Pulmonary artery endothelial cell (primary cell): ENCODE measurements around the gene ECEL1. TPM values are rescaled to one million over a fixed set of nuclear protein-coding genes. Genes with fewer than 3 reads are reported as not detected.
"Not testable (repeated sequence)": the region's sequence is repeated elsewhere in the genome, so short reads cannot be mapped to it uniquely, and the experiment has no call there.

Experiments
- DNase-seq: peaks from one replicate; pipeline ENCODE4 v3.0.0-alpha.2; 2011; ENCODE audit warnings: low read depth, low spot score
- total RNA-seq: library from RNA; depleted of rRNA; stranded (reverse); fragments of >200 nt; gene quantifications from 2 replicates; pipeline ENCODE4 v1.2.3, GENCODE V29; 2014

The ECEL1 gene, protein sequence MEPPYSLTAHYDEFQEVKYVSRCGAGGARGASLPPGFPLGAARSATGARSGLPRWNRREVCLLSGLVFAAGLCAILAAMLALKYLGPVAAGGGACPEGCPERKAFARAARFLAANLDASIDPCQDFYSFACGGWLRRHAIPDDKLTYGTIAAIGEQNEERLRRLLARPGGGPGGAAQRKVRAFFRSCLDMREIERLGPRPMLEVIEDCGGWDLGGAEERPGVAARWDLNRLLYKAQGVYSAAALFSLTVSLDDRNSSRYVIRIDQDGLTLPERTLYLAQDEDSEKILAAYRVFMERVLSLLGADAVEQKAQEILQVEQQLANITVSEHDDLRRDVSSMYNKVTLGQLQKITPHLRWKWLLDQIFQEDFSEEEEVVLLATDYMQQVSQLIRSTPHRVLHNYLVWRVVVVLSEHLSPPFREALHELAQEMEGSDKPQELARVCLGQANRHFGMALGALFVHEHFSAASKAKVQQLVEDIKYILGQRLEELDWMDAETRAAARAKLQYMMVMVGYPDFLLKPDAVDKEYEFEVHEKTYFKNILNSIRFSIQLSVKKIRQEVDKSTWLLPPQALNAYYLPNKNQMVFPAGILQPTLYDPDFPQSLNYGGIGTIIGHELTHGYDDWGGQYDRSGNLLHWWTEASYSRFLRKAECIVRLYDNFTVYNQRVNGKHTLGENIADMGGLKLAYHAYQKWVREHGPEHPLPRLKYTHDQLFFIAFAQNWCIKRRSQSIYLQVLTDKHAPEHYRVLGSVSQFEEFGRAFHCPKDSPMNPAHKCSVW
- total RNA-seq, result not detected in 2 replicates

DNA sequence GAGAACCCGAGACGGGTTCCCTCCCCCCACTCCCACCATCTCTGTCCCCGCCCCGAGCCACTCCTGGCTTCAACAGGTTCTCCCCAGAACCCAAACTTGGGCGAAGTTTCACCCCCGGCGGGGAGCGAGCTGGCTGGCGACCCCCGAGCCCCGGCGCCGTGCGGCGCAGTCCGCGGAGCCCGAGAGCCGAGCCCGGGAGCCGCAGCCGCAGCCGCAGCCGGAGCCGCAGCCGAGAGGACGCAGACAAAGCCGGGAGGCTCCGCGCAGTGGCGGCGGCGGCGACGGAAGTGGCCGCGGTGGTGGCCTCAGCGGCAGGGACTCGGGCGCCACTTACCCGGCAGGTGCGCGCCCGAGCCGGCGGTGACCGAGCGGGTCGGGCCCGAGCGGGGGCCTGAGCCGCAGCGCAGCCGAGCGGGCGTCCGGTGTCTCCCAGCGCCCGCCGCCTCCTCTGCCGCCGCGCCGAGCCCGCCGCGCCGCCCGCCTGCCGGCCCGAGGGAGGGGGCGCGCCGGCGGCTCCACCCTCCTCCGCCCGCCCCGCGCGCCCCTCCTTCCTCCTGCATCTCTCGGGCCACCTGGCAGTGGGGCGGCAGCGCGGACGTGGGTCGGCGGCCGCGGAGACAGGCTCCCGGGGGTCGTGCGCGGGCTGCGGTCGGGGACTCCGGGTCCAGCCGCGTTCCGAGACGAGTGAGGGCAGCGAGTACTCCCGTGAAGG lies at the start of gene ECEL1:
ECEL1 (minus strand) TSS at position 450 of the 712 bp plus-strand sequence. CDS start 1,181 bp downstream, outside the sequence.
- no peak for DNase-seq

GRCh38 chr2:232537079-232537478 lies 49.4 kb upstream of the ECEL1 start:
- DNase-seq, result no peak

DNA sequence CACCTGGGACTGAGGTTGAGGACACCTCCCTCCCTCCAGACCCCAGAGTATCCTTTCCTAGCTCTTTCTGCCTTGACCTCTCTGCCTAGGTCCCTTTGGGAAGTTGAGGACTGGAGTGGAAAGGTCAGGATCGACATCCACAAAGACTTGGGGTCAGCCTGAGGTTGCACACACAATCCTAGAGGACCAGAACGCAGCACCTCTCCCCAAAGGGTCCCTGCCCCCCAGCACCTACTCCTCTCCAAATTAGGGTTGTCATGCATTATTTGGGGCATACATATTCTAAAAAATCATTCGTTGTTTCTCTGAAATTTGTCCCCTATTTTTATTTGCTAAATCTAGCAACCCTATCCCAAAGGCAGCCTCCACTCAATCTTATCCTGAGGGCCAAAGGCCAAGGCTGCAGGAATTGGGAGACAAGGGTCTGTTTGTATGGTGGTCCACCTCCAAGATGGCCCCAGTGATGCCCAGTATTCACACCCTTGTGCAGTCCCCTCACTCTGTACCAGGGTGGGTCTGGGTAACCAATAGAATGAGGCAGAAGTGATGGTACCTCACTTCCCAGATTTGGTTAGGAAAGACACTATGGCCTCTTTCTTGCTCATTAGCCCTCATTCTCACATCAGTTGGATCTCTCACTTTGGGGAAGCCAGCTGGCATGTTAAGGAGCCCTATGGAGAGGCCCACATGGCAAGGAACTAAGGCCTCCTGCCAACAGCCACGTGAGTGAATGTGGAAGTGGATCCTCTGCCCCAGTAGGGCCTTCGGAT lies 48.3 kb upstream of the ECEL1 start:
- DNase-seq, result no peak

DNA sequence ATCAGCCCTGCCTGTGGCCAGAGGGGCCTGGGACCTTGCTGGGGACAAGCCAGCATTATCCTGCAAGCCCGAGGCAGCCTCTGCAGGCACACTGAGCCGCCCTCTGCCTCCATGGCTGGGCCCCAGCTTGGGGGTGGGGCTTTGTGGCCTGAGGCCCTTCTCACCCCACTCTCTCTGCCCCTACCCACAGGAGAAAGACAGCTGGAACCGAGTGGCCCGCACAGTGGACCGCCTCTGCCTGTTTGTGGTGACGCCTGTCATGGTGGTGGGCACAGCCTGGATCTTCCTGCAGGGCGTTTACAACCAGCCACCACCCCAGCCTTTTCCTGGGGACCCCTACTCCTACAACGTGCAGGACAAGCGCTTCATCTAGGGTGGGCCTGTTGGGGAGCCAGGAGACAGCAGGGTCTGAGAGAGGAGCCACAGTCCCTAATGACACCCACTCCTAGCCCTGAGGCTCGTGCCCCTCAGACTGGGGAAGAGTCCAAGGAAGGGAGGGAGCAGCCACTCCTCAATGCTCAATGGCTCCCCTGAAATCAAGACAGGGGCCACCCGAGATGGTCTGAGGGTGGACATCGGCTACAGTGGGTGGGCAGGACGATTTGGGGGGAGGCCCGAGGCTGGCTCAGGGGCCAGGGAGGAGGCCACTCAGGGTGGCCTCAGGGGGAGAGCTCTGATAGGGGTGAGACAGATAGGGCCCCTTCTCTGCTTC lies 47.5 kb upstream of the ECEL1 start:
- no peak for DNase-seq

DNA sequence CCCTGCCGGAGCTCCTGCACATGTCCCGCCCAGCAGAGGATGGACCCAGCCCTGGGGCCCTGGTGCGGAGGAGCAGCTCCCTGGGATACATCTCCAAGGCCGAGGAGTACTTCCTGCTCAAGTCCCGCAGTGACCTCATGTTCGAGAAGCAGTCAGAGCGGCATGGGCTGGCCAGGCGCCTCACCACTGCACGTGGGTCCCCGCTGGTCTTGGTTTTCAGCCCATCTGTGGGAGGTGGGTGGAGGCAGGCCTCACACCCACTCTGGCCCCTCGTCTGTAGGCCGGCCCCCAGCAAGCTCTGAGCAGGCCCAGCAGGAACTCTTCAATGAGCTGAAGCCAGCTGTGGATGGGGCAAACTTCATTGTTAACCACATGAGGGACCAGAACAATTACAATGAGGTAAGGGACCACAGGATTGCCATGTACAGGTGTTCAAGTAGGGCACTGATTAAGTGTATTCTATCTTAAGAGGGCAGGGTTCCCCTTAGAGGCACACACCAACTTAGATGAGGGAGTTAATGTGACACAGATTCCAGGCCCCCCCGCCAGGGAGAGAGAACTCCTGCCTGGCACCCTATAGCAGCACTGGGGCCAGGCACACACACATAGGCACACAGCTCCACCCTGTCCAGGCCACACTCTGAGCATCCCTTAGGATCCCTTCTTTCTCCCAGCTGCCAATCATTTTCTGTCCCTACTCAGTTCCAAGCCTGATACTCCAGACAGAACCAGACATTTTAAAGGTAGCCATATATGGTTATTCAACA lies 46.5 kb upstream of the ECEL1 start:
- DNase-seq, result no peak

GRCh38 chr2:232532821-232533220 lies 45.2 kb upstream of the ECEL1 start:
- DNase-seq, result not testable (repeated sequence)

DNA sequence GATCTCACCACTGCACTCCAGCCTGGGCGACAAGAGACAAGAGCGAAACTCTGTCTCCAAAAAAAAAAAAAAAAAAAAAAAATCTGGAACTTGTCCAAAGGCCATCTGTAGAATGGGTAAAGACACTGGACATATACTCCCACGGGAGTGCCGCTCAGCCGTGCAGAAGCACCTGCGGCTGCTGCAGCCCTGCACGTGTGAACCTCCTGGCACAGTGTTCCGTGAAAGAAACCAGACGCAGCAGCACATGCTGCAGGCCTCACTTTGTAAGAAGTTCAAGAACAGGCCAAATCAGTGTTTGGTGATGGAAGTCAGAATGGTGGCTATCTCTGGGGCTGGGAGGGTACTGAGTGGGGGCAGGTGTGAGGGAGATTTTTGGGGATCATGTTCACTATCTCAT lies 44.8 kb upstream of the ECEL1 start:
- DNase-seq, result no peak

DNA sequence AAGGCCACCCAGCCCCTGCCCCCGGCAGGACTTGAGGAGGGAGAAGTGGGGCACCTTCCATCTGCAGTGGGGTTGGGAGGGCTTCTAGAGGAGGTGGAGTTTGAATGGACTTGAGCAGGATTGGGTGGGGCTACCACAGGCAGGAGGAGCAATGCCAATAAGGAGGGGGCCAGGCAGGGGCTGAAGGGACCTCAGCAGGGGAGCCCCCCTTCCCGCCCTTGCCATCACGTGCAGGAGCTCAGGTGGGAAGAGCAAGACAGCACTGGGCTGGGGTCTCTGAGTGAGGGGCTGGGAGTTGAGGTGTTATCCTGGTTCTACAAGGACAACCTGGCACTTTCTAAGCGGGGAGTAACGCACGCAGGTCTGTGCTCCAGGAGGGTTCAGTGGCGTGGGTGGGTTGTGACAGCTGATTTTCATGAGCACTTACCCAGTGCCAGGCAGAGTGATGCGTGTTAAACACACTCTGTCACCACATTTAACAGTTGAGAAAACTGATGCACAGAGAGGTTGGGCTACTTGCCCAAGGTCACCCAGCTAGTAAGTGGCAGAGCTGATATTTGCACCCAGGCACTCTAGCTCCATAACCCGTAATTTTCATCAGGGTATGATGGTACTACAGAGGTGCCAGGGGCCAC lies 43.1 kb upstream of the ECEL1 start:
- DNase-seq, result no peak

DNA sequence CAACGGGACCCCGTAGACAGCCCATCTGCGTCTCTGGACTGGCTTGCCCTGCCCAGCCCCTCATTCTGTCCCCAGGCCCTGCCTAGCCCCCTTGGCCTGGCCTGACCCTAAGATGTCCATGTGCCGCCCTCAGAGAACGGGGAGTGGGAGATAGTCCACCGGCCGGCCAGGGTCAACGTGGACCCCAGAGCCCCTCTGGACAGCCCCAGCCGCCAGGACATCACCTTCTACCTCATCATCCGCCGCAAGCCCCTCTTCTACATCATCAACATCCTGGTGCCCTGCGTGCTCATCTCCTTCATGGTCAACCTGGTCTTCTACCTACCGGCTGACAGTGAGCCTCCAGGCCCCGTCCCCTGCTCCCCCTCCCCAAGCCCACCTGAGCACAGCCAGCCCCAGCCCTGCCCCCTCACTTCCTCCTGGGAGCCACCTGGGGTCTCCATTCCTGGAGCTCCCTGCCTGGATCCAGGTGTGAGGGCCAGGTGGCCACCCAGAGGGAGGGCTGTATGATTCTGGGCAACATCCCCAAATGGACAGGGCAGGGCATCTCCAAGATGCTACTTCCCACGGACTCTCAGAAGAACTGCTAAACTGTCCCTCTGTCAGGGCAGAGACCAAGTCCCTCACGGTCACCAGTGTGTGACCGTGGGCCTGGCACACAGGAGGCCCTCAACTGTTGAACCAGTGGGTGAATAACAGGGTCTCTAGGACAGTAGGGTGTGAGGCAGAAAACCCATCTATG lies 42.3 kb upstream of the ECEL1 start:
- DNase-seq, result no peak

DNA sequence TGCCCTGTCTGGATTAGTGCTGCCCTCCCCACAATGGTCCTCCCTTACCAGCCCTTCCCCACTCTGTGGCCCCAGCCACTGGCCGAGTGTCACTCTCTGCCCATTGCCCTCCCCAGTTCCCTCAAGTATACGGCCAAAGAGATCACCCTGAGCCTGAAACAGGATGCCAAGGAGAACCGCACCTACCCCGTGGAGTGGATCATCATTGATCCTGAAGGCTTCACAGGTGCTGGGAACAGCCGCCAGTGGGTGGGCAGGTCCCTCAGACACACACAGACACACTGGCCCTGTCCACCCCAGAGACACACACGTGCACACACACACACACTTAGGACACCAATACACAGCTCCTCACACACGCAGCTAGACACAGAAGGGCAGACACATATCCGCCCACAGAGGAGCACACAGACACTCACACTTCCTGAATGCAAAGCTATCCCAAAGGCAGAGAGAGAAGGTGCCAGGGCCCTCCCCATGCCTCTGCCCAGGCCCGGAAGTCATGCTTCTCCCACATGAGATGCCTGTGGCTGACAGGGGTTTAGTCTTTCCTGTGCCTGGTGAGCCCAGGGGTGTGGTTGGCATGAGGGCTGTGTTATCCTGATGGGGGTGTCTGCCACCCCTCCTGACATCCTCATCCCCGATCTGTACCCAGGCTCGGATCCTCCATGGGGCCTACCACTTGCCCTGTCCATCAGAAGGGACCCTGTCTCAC lies 41.3 kb upstream of the ECEL1 start:
- no peak for DNase-seq

GRCh38 chr2:232527905-232528470 lies 40.4 kb upstream of the ECEL1 start:
- no peak for DNase-seq

- no peak for DNase-seq
Observed at GRCh38 chr2:232526372-232526941, 38.8 kb upstream of the ECEL1 start.

- DNase-seq, result no peak
Observed at GRCh38 chr2:232525791-232526371, 38.2 kb upstream of the ECEL1 start, which contains the start of gene CHRND. Gene CHRND, plus strand, starts transcription at chr2:232526160. Its CDS starts 56 bp downstream, at chr2:232526216.

- no peak for DNase-seq
Observed at GRCh38 chr2:232525199-232525598, 37.6 kb upstream of the ECEL1 start.

DNA sequence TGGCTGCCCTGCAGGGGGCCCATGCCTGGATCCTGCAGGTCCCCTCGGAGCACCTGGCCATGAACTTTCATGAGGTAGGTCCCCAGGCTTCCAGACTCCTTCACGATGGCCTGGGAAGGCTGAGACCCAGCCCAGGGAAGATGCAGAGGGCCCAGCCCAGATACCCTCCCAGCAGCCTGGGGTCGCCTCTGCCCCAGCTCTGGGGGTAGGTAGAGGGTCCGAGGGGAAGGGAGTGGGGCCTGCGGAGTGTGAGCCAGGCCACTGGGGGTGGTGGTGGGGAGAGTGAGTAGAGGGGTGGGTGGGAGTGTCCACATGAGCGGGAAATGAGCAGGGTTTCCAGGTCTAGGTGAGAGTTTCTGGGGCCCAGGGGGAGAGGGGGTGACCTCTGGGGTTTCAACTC lies 37.1 kb upstream of the ECEL1 start:
- no peak for DNase-seq

GRCh38 chr2:232523682-232524597 lies 36.3 kb upstream of the ECEL1 start:
- DNase-seq, result no peak
